K562 (cell line): Measurements from ENCODE around the gene YBEY. TPM values are rescaled to one million over a fixed set of nuclear protein-coding genes. Genes with fewer than 3 reads are reported as not detected.

Experiments
- CREB3 ChIP-seq: fragments of 450-650 bp; conservative IDR thresholded peaks from 2 replicates; pipeline ENCODE4 v1.6.1; 2016; ENCODE audit warnings: missing genetic modification characterization, low read depth, mild to moderate bottlenecking, missing compliant biosample characterization, moderate library complexity
- HDAC1 ChIP-seq, 2 experiments: fragments of 450-650 bp; IDR thresholded peaks; 2 replicates each; pipeline ENCODE4 v1.6.1; 2016 to 2017; ENCODE audit warnings: inconsistent platforms in 1 of 2, mild to moderate bottlenecking in 1 of 2, moderate library complexity in 1 of 2
- MTA2 ChIP-seq: fragments of 450-650 bp; IDR thresholded peaks from 2 replicates; pipeline ENCODE4 v1.6.1; 2016; ENCODE audit warnings: low read depth
- NR3C1 ChIP-seq: sonication (generic); formaldehyde crosslinking; IDR thresholded peaks from 2 replicates; pipeline ENCODE4 v1.8.1; 2022; ENCODE audit warnings: missing genetic modification reagents
- RBBP5 ChIP-seq: fragments of 200-600 bp; sonication (generic); IDR thresholded peaks from 2 replicates; pipeline ENCODE4 v1.6.1; 2012; ENCODE audit warnings: borderline replicate concordance, mild to moderate bottlenecking, low read length, control low read depth, inconsistent platforms; ENCODE audit not compliant: insufficient read depth, poor library complexity, severe bottlenecking
- SAP30 ChIP-seq: fragments of 200-600 bp; sonication (generic); IDR thresholded peaks from 2 replicates; pipeline ENCODE4 v1.6.1; 2012; ENCODE audit warnings: borderline replicate concordance, low read depth, mild to moderate bottlenecking, moderate library complexity, low read length, control low read depth, inconsistent platforms; ENCODE audit not compliant: insufficient read depth, poor library complexity, severe bottlenecking
- ZBTB9 ChIP-seq: fragments of 450-650 bp; formaldehyde crosslinking; IDR thresholded peaks from 2 replicates; pipeline ENCODE4 v1.4.0; 2020; ENCODE audit warnings: mild to moderate bottlenecking, moderate library complexity
- ZNF224 ChIP-seq: sonication (generic); formaldehyde crosslinking; IDR thresholded peaks from 2 replicates; pipeline ENCODE4 v1.8.0; 2022; ENCODE audit warnings: mild to moderate bottlenecking, missing genetic modification reagents
- ZSCAN29 ChIP-seq: fragments of 450-650 bp; IDR thresholded peaks from 2 replicates; pipeline ENCODE4 v1.6.1; 2017
- polyA plus RNA-seq, 8 experiments: library from polyadenylated mRNA; depleted of rRNA in 4 of 8; stranded (reverse) in 5 of 8; unstranded in 3 of 8; fragments of >200 nt; fragmentation: Nextera tagmentation in 2 of 8; fragmentation: Illumina TruSeq in 1 of 8; extraction: Ambion mirVana in 2 of 8; extraction: Trizol in 1 of 8; gene quantifications; 2 replicates each; pipeline versions ENCODE4 v1.2.1 to v1.2.3, GENCODE V29; 2011 to 2014; ENCODE audit warnings: inconsistent platforms in 1 of 8, missing spikeins in 1 of 8
- total RNA-seq, 7 experiments: library from RNA; depleted of rRNA in 6 of 7; stranded (reverse); fragments of >200 nt in 6 of 7; fragmentation: Illumina TruSeq in 2 of 7; extraction: Trizol in 2 of 7; gene quantifications; 2 replicates each; pipeline versions ENCODE4 v1.2.1 to v1.2.3, GENCODE V29; 2011 to 2021; ENCODE audit warnings: low replicate concordance in 1 of 7
- TF ChIP-seq, protein P1 (sequence below): fragments of 450-650 bp; IDR thresholded peaks from 2 replicates; pipeline ENCODE4 v1.6.1; 2016; ENCODE audit warnings: borderline replicate concordance
- TF ChIP-seq, protein P2 (sequence below): fragments of 450-650 bp; IDR thresholded peaks from 2 replicates; pipeline ENCODE4 v1.6.1; 2016; ENCODE audit warnings: mild to moderate bottlenecking, moderate library complexity

YBEY gene
- total and polyA plus RNA-seq, 9 of the 15 experiments (the other 6 are each of a cell fraction or from before 2014, with no cell fraction given): 6.4 to 28.0 (median 12.4) TPM

- TF ChIP-seq ZNF224: peak; percentile 98
- TF ChIP-seq HDAC1 (IDR thresholded peaks at IDR 0.05): peak in 1 of 2 experiments; percentile 15; a peak in 1 of 4 replicates
- TF ChIP-seq CREB3 (tag): no peak
- peak; percentile 70; the same call in 1 of the 2 replicates for TF ChIP-seq NR3C1 (CRISPR knock-in tag)
- peak; percentile 30 for TF ChIP-seq SAP30
- peak; percentile 40 for TF ChIP-seq RBBP5
- TF ChIP-seq, protein P1, sequence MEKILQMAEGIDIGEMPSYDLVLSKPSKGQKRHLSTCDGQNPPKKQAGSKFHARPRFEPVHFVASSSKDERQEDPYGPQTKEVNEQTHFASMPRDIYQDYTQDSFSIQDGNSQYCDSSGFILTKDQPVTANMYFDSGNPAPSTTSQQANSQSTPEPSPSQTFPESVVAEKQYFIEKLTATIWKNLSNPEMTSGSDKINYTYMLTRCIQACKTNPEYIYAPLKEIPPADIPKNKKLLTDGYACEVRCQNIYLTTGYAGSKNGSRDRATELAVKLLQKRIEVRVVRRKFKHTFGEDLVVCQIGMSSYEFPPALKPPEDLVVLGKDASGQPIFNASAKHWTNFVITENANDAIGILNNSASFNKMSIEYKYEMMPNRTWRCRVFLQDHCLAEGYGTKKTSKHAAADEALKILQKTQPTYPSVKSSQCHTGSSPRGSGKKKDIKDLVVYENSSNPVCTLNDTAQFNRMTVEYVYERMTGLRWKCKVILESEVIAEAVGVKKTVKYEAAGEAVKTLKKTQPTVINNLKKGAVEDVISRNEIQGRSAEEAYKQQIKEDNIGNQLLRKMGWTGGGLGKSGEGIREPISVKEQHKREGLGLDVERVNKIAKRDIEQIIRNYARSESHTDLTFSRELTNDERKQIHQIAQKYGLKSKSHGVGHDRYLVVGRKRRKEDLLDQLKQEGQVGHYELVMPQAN: peak; percentile 49; the same call in 1 of the 2 replicates
- TF ChIP-seq, protein P2, sequence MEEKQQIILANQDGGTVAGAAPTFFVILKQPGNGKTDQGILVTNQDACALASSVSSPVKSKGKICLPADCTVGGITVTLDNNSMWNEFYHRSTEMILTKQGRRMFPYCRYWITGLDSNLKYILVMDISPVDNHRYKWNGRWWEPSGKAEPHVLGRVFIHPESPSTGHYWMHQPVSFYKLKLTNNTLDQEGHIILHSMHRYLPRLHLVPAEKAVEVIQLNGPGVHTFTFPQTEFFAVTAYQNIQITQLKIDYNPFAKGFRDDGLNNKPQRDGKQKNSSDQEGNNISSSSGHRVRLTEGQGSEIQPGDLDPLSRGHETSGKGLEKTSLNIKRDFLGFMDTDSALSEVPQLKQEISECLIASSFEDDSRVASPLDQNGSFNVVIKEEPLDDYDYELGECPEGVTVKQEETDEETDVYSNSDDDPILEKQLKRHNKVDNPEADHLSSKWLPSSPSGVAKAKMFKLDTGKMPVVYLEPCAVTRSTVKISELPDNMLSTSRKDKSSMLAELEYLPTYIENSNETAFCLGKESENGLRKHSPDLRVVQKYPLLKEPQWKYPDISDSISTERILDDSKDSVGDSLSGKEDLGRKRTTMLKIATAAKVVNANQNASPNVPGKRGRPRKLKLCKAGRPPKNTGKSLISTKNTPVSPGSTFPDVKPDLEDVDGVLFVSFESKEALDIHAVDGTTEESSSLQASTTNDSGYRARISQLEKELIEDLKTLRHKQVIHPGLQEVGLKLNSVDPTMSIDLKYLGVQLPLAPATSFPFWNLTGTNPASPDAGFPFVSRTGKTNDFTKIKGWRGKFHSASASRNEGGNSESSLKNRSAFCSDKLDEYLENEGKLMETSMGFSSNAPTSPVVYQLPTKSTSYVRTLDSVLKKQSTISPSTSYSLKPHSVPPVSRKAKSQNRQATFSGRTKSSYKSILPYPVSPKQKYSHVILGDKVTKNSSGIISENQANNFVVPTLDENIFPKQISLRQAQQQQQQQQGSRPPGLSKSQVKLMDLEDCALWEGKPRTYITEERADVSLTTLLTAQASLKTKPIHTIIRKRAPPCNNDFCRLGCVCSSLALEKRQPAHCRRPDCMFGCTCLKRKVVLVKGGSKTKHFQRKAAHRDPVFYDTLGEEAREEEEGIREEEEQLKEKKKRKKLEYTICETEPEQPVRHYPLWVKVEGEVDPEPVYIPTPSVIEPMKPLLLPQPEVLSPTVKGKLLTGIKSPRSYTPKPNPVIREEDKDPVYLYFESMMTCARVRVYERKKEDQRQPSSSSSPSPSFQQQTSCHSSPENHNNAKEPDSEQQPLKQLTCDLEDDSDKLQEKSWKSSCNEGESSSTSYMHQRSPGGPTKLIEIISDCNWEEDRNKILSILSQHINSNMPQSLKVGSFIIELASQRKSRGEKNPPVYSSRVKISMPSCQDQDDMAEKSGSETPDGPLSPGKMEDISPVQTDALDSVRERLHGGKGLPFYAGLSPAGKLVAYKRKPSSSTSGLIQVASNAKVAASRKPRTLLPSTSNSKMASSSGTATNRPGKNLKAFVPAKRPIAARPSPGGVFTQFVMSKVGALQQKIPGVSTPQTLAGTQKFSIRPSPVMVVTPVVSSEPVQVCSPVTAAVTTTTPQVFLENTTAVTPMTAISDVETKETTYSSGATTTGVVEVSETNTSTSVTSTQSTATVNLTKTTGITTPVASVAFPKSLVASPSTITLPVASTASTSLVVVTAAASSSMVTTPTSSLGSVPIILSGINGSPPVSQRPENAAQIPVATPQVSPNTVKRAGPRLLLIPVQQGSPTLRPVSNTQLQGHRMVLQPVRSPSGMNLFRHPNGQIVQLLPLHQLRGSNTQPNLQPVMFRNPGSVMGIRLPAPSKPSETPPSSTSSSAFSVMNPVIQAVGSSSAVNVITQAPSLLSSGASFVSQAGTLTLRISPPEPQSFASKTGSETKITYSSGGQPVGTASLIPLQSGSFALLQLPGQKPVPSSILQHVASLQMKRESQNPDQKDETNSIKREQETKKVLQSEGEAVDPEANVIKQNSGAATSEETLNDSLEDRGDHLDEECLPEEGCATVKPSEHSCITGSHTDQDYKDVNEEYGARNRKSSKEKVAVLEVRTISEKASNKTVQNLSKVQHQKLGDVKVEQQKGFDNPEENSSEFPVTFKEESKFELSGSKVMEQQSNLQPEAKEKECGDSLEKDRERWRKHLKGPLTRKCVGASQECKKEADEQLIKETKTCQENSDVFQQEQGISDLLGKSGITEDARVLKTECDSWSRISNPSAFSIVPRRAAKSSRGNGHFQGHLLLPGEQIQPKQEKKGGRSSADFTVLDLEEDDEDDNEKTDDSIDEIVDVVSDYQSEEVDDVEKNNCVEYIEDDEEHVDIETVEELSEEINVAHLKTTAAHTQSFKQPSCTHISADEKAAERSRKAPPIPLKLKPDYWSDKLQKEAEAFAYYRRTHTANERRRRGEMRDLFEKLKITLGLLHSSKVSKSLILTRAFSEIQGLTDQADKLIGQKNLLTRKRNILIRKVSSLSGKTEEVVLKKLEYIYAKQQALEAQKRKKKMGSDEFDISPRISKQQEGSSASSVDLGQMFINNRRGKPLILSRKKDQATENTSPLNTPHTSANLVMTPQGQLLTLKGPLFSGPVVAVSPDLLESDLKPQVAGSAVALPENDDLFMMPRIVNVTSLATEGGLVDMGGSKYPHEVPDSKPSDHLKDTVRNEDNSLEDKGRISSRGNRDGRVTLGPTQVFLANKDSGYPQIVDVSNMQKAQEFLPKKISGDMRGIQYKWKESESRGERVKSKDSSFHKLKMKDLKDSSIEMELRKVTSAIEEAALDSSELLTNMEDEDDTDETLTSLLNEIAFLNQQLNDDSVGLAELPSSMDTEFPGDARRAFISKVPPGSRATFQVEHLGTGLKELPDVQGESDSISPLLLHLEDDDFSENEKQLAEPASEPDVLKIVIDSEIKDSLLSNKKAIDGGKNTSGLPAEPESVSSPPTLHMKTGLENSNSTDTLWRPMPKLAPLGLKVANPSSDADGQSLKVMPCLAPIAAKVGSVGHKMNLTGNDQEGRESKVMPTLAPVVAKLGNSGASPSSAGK: peak; percentile 53; the same call in 1 of the 2 replicates
- no peak for TF ChIP-seq ZBTB9
- no peak for TF ChIP-seq MTA2
- TF ChIP-seq ZSCAN29: peak; percentile 15; the same call in 1 of the 2 replicates
Observed at GRCh38 chr21:46323227-46323709, 37.1 kb downstream of the YBEY start (continued).
